RPMI8226 (cell line): ENCODE results near the gene DUSP5.
A peak's percentile ranks its signal among the peaks of the same experiment; 100 is the strongest.
"Not testable (repeated sequence)": the region's sequence is repeated elsewhere in the genome, so short reads cannot be mapped to it uniquely, and the experiment has no call there.

Experiments used
- DNase-seq: peaks from one replicate; pipeline ENCODE4 v3.0.0-alpha.2; 2015

DUSP5 gene, protein sequence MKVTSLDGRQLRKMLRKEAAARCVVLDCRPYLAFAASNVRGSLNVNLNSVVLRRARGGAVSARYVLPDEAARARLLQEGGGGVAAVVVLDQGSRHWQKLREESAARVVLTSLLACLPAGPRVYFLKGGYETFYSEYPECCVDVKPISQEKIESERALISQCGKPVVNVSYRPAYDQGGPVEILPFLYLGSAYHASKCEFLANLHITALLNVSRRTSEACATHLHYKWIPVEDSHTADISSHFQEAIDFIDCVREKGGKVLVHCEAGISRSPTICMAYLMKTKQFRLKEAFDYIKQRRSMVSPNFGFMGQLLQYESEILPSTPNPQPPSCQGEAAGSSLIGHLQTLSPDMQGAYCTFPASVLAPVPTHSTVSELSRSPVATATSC

DNA sequence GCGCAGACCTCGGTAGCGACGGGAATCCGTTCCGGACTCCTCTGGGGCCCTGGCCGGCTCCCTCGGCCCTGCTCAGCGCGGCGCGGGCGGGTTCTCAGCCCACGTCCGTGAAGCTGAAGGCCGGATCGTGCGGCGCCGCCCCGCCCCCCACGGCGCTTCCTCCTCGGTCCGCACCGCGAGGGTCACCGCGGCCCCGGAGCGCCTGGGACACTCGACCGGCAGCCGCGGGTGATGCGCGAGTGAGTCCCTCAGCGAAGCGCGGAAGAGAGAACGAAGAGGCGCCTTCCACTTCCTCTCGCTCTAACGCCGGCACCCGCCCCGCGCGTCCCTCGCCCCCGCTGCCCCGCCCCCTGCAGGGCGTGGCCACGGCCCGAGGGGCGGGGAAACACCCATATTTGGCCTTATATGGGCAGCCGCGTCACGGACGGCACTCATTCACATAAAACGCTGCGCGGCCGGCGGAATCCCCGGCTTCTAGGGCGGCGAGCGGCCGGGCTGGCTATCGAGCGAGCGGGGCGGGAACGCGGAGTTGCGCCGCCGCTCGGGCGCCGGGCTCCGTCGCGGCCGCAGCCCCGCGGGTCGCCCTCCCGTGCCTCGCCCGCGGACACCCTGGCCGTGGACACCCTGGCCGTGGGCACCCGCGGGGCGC, at the start of gene DUSP5:
Gene DUSP5 (plus strand): TSS at position 470 of the 649 bp plus-strand sequence. CDS start 215 bp downstream, outside the sequence.
- peak; percentile 94 for DNase-seq

DNA sequence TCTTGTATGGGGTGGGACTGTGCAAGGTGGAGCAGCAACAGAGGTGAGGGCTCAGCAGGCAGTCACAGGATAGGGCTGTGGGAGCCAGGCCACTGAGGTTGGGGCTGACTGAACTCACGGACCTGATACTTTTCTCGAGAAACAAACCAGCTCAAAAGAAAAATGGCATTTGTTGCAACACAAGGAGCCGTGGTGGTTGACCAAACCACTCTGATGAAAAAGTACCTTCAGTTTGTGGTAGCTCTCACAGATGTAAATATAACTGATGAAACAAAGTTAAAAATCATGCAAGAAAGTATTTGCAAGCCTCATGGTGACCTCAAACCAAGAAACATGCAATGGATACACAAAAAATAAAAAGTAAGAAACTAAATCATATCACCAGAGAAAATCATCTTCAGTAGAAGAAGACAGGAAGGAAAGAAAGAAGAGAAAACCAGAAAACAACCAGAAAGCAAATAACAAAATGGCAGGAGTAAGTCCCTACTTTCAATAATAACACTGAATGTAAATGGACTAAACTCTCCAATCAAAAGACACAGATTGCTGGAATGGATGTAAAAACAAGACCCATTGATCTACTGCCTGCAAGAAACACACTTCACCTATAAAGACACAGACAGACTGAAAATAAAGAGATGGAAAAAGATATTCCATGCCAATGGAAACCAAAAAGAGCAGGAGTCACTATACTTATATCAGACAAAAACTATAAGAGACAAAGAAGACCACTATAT, 48.9 kb upstream of the DUSP5 start:
- no peak for DNase-seq

DNA sequence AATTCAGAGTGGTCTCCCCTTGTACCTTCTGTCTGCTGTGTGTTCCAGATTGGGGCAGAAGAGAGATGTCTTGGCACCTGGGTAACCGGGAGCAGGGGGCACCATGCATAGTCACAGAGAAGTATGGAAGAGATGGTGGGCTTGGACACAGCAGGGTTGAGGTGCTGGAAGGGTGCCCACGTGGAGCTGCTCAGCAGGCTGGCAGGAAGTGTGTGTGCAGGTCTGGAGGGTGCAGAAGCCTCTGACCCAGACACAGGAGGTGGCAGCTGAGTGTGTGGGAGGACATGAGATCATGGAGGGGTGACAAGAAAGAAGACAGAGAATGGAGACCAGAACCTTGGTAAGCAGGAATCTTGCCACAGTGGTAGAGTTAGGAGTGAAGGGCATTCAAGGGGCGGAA, 42.3 kb upstream of the DUSP5 start:
- peak; percentile 29 for DNase-seq

- DNase-seq, result no peak
Observed at GRCh38 chr10:110456046-110456445, 41.7 kb upstream of the DUSP5 start.

DNA sequence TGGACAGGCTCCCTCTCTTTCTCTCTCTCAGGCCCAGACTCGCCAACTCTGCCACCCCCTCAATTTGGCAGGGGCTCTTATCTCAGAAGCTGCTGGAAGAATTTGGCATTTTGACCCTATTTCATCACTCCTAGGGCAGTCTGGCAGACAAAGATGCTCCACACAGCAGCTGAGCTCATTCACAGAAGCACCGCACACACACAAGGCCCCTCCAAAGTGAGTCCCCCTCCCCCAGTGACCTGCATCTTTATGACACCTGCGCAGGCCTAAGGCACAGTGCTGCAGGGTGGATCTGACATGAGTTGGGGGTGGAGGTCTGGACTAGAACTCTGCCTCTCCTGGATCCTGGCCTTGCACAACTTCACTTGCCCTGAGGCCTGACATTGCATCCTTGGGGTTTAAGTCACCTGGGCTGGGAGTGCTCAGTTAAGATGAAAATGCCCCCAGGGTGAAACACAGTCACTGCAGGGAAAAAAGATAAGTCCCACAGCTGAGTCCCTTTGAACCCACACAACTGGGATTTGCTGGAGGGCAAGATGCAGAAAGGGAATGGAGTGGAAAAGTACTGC, 41.1 kb upstream of the DUSP5 start:
- DNase-seq, result peak; percentile 50

- peak; percentile 69 for DNase-seq
Observed at GRCh38 chr10:110457851-110458250, 39.9 kb upstream of the DUSP5 start.

GRCh38 chr10:110458266-110458920, 39.3 kb upstream of the DUSP5 start:
- DNase-seq, result peak; percentile 52

DNA sequence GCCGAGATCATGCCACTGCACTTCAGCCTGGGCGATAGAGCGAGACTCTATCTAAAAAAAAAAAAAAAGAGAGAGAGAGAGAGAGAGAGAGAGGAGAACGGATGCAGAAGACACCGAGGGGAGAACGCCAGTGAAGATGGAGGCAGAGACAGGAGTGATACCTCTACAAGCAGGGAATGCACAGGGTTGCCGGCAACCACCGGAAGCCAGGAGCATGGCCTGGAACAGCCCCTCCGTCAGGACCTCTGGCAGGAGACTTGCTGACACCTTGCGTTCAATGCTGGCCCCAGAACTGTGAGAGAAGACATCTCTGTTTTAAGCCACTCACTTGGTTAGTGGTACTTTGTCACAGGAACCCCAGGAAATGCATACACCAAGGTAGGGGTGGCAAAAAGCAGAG, 38.1 kb upstream of the DUSP5 start:
- DNase-seq, result peak; percentile 53

GRCh38 chr10:110460111-110460809, 37.4 kb upstream of the DUSP5 start:
- peak; percentile 94 for DNase-seq

GRCh38 chr10:110461088-110461487, 36.6 kb upstream of the DUSP5 start:
- peak; percentile 89 for DNase-seq

- DNase-seq, result no peak
Observed at GRCh38 chr10:110461530-110461929, 36.2 kb upstream of the DUSP5 start.

DNA sequence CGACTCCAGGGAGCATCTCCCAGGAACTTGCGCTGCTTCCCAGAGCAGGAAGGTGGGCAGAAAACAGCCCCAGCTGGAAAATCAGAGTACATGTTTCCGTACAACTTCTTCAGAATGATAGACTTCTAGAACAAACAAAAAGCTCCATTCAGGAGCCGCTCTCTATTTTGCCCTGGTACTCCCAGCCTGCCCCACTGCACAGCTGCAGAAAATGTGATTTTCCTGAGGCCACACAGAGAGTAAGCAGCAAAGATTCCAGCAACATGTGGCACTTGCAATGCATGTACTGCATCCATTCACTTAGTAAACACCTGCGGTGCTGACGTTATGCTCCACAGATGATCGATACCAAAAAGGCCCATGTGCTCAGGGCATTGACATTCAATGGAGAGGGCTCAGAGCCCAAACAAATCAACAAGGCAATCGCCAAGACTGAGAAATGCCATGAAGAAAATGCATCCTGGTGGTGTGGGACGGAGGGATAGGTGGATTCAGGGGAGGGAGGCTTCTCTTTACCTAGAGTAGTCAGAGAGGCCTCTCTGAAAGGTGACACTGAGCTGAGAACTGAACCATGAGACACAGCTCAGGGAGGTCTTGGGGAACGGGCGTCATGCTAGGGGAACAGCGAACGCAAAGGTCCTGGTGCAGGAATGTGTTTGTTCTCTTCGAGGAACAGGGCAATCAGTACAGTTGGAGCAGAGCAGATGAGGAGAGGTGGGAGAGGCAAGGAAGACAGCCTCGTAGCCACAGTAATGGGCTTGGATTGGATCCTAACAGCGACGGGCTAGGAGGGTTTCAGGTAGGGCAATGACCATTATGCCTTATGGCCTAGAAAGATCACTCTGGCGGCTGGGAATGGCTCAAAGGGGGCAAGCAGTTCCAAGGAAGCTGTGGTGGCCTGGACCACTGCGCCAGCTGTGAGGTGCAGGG, 35.3 kb upstream of the DUSP5 start:
- DNase-seq, result no peak

DNA sequence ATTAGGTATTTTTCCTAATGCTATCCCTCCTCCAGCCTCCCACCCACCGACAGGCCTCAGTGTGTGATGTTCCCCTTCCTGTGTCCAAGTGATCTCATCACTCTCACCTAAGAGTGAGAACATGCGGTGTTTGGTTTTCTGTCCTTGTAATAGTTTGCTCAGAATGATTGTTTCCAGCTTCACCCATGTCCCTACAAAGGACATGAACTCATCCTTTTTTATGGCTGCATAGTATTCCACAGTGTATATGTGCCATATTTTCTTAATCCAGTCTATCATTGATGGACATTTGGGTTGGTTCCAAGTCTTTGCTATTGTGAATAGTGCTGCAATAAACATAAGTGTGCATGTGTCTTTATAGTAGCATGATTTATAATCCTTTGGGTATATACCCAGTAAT, 29.4 kb upstream of the DUSP5 start:
- DNase-seq, result not testable (repeated sequence)

GRCh38 chr10:110470541-110470940, 27.2 kb upstream of the DUSP5 start:
- not testable (repeated sequence) for DNase-seq

DNA sequence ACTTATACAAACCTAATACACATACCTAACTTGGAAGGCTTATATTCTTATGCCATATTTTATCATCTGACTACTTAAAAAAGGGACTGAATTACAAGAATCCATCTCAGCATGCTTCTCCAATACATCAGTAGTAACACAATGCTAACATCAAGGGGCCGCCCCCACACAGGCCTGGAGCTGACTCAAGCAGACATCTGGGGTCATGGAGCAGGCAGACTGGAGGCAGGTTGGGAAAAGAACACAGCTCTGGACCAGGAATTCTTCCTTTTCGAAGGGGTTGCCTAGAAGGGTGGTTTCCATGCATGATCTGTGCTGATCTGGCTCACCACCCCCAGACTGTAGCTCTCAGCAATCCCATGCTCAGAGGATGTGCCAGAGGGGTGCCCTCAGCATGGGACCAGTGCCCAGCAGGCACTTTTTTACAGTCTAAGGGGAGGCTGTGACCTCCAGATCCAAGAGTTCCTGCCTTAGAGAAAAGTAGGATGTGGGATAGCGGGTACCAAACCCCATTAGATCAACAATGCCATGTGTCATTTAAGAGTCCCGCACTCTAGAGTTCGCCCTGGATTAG, 26.1 kb upstream of the DUSP5 start:
- DNase-seq, result no peak

DNA sequence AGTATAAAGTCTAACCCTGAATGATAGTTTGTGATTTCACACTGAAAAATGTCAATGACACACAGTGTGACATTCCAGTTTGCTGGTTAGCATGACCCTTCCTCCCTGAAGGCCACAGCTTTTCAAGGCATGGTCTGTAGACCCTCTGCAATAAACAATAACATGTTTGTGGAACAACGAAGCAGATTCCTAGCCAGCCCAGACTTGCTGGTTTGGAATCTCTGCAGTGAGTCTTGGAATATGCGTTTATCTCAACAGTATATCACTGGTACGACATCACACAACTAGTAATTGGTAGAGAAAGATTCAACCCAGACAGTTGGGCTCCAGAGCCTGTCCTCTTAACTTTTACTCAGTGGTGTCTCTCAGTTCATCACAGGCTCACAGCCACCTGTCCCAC, 23.7 kb upstream of the DUSP5 start:
- DNase-seq, result no peak

DNA sequence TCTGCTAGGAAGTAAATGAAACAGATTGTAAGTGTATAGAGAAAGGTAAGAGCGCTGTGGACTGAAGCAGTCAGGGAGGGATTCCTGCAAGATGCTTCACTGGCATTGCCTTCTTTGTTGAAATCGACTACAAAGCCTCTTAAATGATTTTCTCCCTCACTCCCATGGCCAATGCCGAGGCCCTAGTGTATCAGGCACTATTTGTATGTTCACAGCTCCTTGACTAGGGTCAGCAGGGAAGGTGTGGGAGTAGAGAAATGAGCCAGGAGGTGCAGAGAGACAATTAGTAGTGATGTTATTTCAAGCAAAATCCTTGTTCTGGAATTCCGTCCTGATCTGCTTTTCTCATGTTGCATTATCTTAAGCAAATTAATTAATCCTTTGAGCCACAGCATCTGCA, 22.9 kb upstream of the DUSP5 start:
- DNase-seq, result no peak

- DNase-seq, result no peak
Observed at GRCh38 chr10:110475722-110476515, 21.8 kb upstream of the DUSP5 start.

GRCh38 chr10:110479710-110480109, 18.0 kb upstream of the DUSP5 start:
- peak; percentile 93 for DNase-seq

GRCh38 chr10:110480387-110480786, 17.3 kb upstream of the DUSP5 start:
- no peak for DNase-seq
